Tibial nerve (tissue), 4 donors: ENCODE data around the gene TOX2. TPM values are rescaled to one million over a fixed set of nuclear protein-coding genes. Genes with fewer than 3 reads are reported as not detected.

Source experiments
- DNase-seq, 2 donors: peaks; one replicate each; pipeline ENCODE4 v3.0.0-alpha.2; 2019; ENCODE audit warnings: low spot score in 2 of 2
- H3K27ac ChIP-seq, 4 donors: fragments of 200-600 bp; sonication (generic) in 3 of 4; one replicate each; pipeline ENCODE4 v1.5.1; 2017 to 2019; ENCODE audit warnings: mild to moderate bottlenecking in 1 of 4
- H3K27me3 ChIP-seq, 2 donors: fragments of 200-600 bp; sonication (generic) in 1 of 2; one replicate each; pipeline versions ENCODE4 v1.5.1 to v1.6.0; 2017 to 2019
- H3K36me3 ChIP-seq, 3 donors: fragments of 200-600 bp; sonication (generic); one replicate each; pipeline ENCODE4 v1.5.1; 2018 to 2019
- H3K4me1 ChIP-seq, 4 donors: fragments of 200-600 bp; sonication (generic) in 3 of 4; one replicate each; pipeline ENCODE4 v1.5.1; 2017 to 2019
- H3K4me3 ChIP-seq, 4 donors: fragments of 200-600 bp; sonication (generic) in 3 of 4; one replicate each; pipeline ENCODE4 v1.5.1; 2017 to 2019; ENCODE audit warnings: mild to moderate bottlenecking in 1 of 4, moderate library complexity in 1 of 4
- H3K9me3 ChIP-seq, 4 donors: fragments of 200-600 bp; sonication (generic) in 3 of 4; one replicate each; pipeline ENCODE4 v1.5.1; 2017 to 2019
- CTCF ChIP-seq, 5 experiments: fragments of 200-600 bp in 3 of 5; fragments of 450-650 bp in 2 of 5; sonication (generic) in 3 of 5; IDR thresholded peaks; one replicate each; pipeline ENCODE4 v1.5.1; 2016 to 2019; ENCODE audit warnings: antibody characterized with exemption in 5 of 5, mild to moderate bottlenecking in 3 of 5, moderate library complexity in 2 of 5
- EP300 ChIP-seq, 2 donors: sonication (generic); formaldehyde crosslinking; IDR thresholded peaks; one replicate each; pipeline ENCODE4 v1.6.1; 2017; ENCODE audit warnings: antibody characterized with exemption in 2 of 2, mild to moderate bottlenecking in 1 of 2
- POLR2A ChIP-seq, 2 donors: fragments of 450-650 bp; IDR thresholded peaks; one replicate each; pipeline ENCODE4 v1.6.1; 2017; ENCODE audit warnings: antibody characterized with exemption in 2 of 2, mild to moderate bottlenecking in 2 of 2, moderate library complexity in 2 of 2
- WGBS, 2 donors: methylation state at CpG; one replicate each; pipeline ENCODE4 v1.1.5; 2018; 5-methylcytosine and 5-hydroxymethylcytosine counted together
- total RNA-seq, 4 donors: library from RNA; depleted of rRNA; stranded (reverse); fragments of >200 nt; gene quantifications; one replicate each; pipeline ENCODE4 v1.1.0, GENCODE V29; 2016

Gene TOX2
- total RNA-seq, 4 donors from 2014 or later, result 1.3 to 3.3 (median 1.9) TPM

GRCh38 chr20:44112889-44113617, 198.4 kb downstream of the TOX2 start:
- no peak overlapping the region for H3K4me3 ChIP-seq
- no peak for TF ChIP-seq CTCF (IDR thresholded peaks at IDR 0.05)
- no peak for TF ChIP-seq EP300 (IDR thresholded peaks at IDR 0.05)
- TF ChIP-seq POLR2A (IDR thresholded peaks at IDR 0.05), result no peak
- DNase-seq, result no peak
- no peaks in the 10 kb centered on the region for H3K36me3 ChIP-seq
- no peaks in the 10 kb centered on the region for H3K4me1 ChIP-seq
- 69 to 72% methylated on average over 7 of the region's 7 CpGs for WGBS, 2 donors
- H3K9me3 ChIP-seq, result peaks cover 0 to 2% (median 0%) of the 10 kb centered on the region in 4 donors
- H3K27me3 ChIP-seq, result peaks cover 0 to 24% of the 10 kb centered on the region in 2 donors
- no peak overlapping the region for H3K27ac ChIP-seq

GRCh38 chr20:44113618-44114376, 199.1 kb downstream of the TOX2 start:
- no peak overlapping the region for H3K27ac ChIP-seq
- peaks cover 0 to 24% of the 10 kb centered on the region in 2 donors for H3K27me3 ChIP-seq
- TF ChIP-seq EP300 (IDR thresholded peaks at IDR 0.05), result no peak
- no peak for TF ChIP-seq CTCF (IDR thresholded peaks at IDR 0.05)
- TF ChIP-seq POLR2A (IDR thresholded peaks at IDR 0.05), result no peak
- no peaks in the 10 kb centered on the region for H3K9me3 ChIP-seq
- no peak for DNase-seq
- no peaks in the 10 kb centered on the region for H3K4me1 ChIP-seq
- H3K4me3 ChIP-seq, result no peak overlapping the region
- WGBS, 2 donors, result 49 to 56% methylated on average over 8 of the region's 8 CpGs
- no peaks in the 10 kb centered on the region for H3K36me3 ChIP-seq

GRCh38 chr20:44115181-44115580, 200.5 kb downstream of the TOX2 start:
- TF ChIP-seq CTCF (IDR thresholded peaks at IDR 0.05) (no peak), POLR2A (IDR thresholded peaks at IDR 0.05) (no peak), EP300 (IDR thresholded peaks at IDR 0.05) (no peak)
- WGBS, 2 donors, result 83 to 89% methylated on average over 7 of the region's 7 CpGs
- DNase-seq, result no peak
- H3K9me3 ChIP-seq, result no peaks in the 10 kb centered on the region
- H3K4me1 ChIP-seq, result no peaks in the 10 kb centered on the region
- no peaks in the 10 kb centered on the region for H3K36me3 ChIP-seq
- no peak overlapping the region for H3K4me3 ChIP-seq
- H3K27me3 ChIP-seq, result peaks cover 0 to 24% of the 10 kb centered on the region in 2 donors
- no peak overlapping the region for H3K27ac ChIP-seq

- Histone ChIP-seq H3K9me3 (no peaks in the 10 kb centered on the region), H3K36me3 (no peaks in the 10 kb centered on the region), H3K4me3 (no peak overlapping the region), H3K27me3 (peaks cover 0 to 24% of the 10 kb centered on the region in 2 donors), H3K4me1 (no peaks in the 10 kb centered on the region), H3K27ac (no peak overlapping the region)
- 34 to 52% methylated on average over 26 to 39 of the region's 76 CpGs for WGBS, 2 donors
- DNase-seq, result no peak
- TF ChIP-seq CTCF (IDR thresholded peaks at IDR 0.05), result no peak
- TF ChIP-seq POLR2A (IDR thresholded peaks at IDR 0.05), result no peak
- no peak for TF ChIP-seq EP300 (IDR thresholded peaks at IDR 0.05)
These were observed 201.4 kb downstream of the TOX2 start for GRCh38 chr20:44115762-44116644.
